Endothelial cell (in vitro differentiated cells): ENCODE results near the gene MAML3. TPM values are rescaled to one million over a fixed set of nuclear protein-coding genes. Genes with fewer than 3 reads are reported as not detected.

Experiments used
- DNase-seq: peaks from one replicate; pipeline ENCODE4 v3.0.0; 2021; ENCODE audit warnings: low spot score
- H3K27ac Mint-ChIP-seq: one replicate; pipeline ENCODE4 v1.8.0; 2021; ENCODE audit warnings: mixed read lengths, inconsistent platforms; ENCODE audit not compliant: unreplicated experiment
- H3K27me3 Mint-ChIP-seq: one replicate; pipeline ENCODE4 v1.8.0; 2021; ENCODE audit warnings: mild to moderate bottlenecking, moderate library complexity, mixed read lengths, inconsistent platforms; ENCODE audit not compliant: unreplicated experiment
- H3K36me3 Mint-ChIP-seq: one replicate; pipeline ENCODE4 v1.8.0; 2021; ENCODE audit warnings: mild to moderate bottlenecking, low read depth, mixed read lengths, inconsistent platforms; ENCODE audit not compliant: unreplicated experiment
- H3K4me1 Mint-ChIP-seq: one replicate; pipeline ENCODE4 v1.8.0; 2021; ENCODE audit warnings: mild to moderate bottlenecking, mixed read lengths, inconsistent platforms; ENCODE audit not compliant: unreplicated experiment
- H3K4me3 Mint-ChIP-seq: one replicate; pipeline ENCODE4 v1.8.0; 2021; ENCODE audit warnings: mild to moderate bottlenecking, mixed read lengths, inconsistent platforms; ENCODE audit not compliant: unreplicated experiment
- H3K9me3 Mint-ChIP-seq: one replicate; pipeline ENCODE4 v1.8.0; 2021; ENCODE audit warnings: mixed read lengths, inconsistent platforms; ENCODE audit not compliant: unreplicated experiment
- total RNA-seq: library from RNA; stranded (reverse); fragmentation: NEBNext Ultra II Directional; extraction: Animal tissue kit (Norgen Biotek cat#: 25700); gene quantifications from one replicate; pipeline ENCODE4 v1.2.1, GENCODE V29; 2021; ENCODE audit not compliant: unreplicated experiment
- TF ChIP-seq, protein P1 (sequence below): fragments of 200-600 bp; sonication (generic); IDR thresholded peaks from one replicate; pipeline ENCODE4 v1.5.0; 2021; ENCODE audit warnings: antibody characterized with exemption; ENCODE audit not compliant: unreplicated experiment

Gene MAML3
- total RNA-seq, 1 donor from 2014 or later: 31.0 TPM

DNA sequence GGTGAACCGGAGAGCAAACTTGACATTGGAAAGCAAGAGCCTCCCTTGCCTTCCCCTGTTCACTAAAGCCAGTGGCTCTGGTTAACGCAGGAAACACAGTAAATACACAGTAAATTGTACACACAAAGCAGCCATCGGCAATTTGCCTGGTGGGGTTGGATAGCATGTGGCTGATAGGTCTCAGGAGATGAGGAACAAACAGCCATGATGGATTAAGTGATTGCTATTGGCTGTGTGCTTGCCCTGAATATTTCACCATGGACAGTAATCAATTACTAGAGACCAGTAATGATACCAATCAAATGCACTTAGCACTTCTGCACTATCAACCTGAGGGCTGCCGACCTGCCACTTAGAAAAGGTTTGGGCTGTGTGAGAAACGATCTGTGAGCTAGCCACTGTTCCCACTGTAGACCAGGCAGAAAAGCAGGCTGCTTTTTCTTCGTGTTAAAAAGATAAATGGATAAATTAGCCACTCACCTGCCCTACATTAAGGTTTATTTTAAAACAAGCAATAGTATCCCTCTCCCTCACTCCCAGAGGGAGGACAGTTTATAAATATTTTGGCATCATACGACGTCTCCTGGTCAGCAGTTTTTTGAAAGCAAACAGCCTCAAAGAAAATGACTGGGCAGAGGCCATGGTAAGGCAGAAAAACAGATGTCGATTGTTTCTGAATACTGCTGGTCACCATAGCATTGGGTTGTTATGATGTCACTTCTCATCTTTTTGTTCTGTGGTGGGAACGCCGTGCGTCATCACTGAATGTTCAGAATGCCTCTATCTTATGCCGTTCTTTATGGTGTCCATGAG, 167.1 kb downstream of the MAML3 start:
- Mint-ChIP-seq H3K36me3 (peaks cover 4% of the 10 kb centered on the region), H3K27ac (no peak overlapping the region), H3K9me3 (no peaks in the 10 kb centered on the region), H3K4me3 (no peak overlapping the region), H3K27me3 (peaks cover 6% of the 10 kb centered on the region), H3K4me1 (peaks cover 9% of the 10 kb centered on the region)
- DNase-seq: no peak
- TF ChIP-seq, protein P1, sequence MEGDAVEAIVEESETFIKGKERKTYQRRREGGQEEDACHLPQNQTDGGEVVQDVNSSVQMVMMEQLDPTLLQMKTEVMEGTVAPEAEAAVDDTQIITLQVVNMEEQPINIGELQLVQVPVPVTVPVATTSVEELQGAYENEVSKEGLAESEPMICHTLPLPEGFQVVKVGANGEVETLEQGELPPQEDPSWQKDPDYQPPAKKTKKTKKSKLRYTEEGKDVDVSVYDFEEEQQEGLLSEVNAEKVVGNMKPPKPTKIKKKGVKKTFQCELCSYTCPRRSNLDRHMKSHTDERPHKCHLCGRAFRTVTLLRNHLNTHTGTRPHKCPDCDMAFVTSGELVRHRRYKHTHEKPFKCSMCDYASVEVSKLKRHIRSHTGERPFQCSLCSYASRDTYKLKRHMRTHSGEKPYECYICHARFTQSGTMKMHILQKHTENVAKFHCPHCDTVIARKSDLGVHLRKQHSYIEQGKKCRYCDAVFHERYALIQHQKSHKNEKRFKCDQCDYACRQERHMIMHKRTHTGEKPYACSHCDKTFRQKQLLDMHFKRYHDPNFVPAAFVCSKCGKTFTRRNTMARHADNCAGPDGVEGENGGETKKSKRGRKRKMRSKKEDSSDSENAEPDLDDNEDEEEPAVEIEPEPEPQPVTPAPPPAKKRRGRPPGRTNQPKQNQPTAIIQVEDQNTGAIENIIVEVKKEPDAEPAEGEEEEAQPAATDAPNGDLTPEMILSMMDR: no peak

DNA sequence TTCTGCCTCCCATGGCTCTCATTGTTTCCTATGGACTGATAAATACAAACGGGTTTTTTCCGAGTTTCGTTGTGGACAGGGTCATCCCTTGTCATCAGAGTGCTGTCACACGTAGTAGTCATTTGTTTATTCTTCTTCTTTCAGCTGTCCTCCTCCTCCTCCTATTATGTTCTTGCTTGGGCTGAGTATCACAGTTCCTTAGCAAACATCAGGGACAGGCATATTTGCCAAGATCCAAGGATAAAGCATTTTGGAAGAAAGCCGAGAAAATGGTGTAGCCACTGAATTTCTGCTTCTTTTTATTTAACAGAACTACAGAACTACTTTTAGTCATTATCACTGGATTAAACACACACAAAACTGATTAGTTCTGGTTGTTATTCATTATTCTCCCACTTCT, 167.9 kb downstream of the MAML3 start:
- H3K36me3 Mint-ChIP-seq: peaks cover 4% of the 10 kb centered on the region
- H3K4me3 Mint-ChIP-seq: no peak overlapping the region
- peaks cover 6% of the 10 kb centered on the region for H3K27me3 Mint-ChIP-seq
- no peak overlapping the region for H3K27ac Mint-ChIP-seq
- no peak for DNase-seq
- H3K9me3 Mint-ChIP-seq: no peaks in the 10 kb centered on the region
- peaks cover 14% of the 10 kb centered on the region for H3K4me1 Mint-ChIP-seq
- TF ChIP-seq, protein P1: no peak

DNA sequence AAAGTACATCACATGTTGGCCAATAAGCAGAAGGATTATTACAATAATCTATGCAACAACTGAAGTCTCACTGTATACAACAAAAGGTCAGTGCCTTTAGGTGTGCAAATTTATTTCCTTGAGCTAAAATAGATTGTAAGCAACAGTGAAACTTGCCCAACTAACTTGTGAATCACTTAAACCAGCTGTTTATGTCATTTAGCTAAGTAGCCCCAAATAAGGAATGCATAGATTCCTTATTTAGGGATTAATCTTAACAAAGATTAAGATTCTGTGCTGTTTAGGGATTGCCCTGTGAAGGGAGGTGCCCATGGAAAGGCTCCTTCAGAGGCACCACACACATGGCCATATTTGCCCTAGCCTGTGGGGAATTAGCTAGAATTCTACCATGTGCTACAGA, 168.6 kb downstream of the MAML3 start:
- H3K27ac Mint-ChIP-seq: no peak overlapping the region
- peaks cover 6% of the 10 kb centered on the region for H3K27me3 Mint-ChIP-seq
- peaks cover 14% of the 10 kb centered on the region for H3K4me1 Mint-ChIP-seq
- peaks cover 4% of the 10 kb centered on the region for H3K36me3 Mint-ChIP-seq
- H3K4me3 Mint-ChIP-seq: no peak overlapping the region
- H3K9me3 Mint-ChIP-seq: no peaks in the 10 kb centered on the region
- TF ChIP-seq, protein P1: no peak
- no peak for DNase-seq

DNA sequence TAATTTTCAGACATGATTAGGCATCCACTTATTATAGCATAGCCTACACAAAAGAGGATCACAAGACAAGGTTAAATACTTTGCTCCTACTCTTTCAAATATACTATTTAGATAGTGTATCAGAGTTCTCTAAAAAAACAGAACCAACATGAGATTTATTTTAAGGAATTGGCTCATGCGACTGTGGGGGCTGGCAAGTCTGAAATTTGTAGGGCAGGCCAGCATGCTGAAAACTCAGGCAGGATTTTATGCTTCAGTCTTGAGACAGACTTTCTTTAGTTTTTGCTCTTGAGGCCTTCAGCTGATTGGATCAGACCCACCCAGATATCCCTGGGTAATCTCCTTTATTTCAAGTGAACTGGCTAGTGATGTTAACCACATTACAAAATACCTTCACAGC, 169.5 kb downstream of the MAML3 start:
- TF ChIP-seq, protein P1: no peak
- Mint-ChIP-seq H3K27ac (no peak overlapping the region), H3K36me3 (peaks cover 10% of the 10 kb centered on the region), H3K4me1 (peaks cover 11% of the 10 kb centered on the region), H3K4me3 (no peak overlapping the region), H3K27me3 (peaks cover 6% of the 10 kb centered on the region), H3K9me3 (no peaks in the 10 kb centered on the region)
- no peak for DNase-seq

DNA sequence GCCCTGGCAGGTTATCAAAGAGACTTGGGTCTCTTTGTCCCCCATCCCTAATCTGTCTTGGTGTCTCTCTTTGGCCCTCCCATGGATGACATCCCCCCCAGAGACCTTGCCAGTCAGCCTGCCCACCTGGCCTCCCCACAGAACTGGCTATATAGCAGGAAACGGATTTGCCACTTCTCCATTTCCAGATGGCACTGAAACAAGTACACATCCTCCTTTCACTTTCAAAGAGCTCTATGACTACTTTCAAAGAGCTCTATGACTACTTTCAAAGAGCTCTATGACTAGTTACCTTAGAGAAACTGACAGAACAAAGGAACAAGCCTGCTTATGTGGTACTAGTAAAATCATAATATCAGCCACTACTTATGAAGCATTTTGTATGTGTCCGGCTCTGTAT, 175.3 kb downstream of the MAML3 start:
- no peak for DNase-seq
- TF ChIP-seq, protein P1: no peak
- Mint-ChIP-seq H3K4me1 (peaks cover 42% of the 10 kb centered on the region), H3K27ac (no peak overlapping the region), H3K36me3 (peaks cover 17% of the 10 kb centered on the region), H3K9me3 (no peaks in the 10 kb centered on the region), H3K27me3 (peaks cover 7% of the 10 kb centered on the region), H3K4me3 (peak overlapping the region; percentile 23)
